A549 (cell line): Measurements from ENCODE around the gene EEFSEC. TPM values are rescaled to one million over a fixed set of nuclear protein-coding genes. Genes with fewer than 3 reads are reported as not detected.

Experiments
- ATAC-seq, 2 experiments: fragments of 200-7000 bp in 1 of 2; fragments of >200 bp in 1 of 2; cut with Nextera tagmentation in 1 of 2; cut with Tn5 transposase in 1 of 2; 3 replicates each; pipeline versions ENCODE4 v1.8.0 to v1.9.1; 2018 to 2020; ENCODE audit warnings: mild to moderate bottlenecking in 1 of 2, moderate library complexity in 1 of 2
- CTCF ChIA-PET: fragments of 300-600 bp; sonication (Branson Sonifier 250); formaldehyde crosslinking; extraction: SDS; loops from one replicate; lab custom pipeline; 2021; ENCODE audit warnings: antibody characterized with exemption, inconsistent platforms; lab: Yijun Ruan, JAX
- POLR2A ChIA-PET: fragments of 350-600 bp; formaldehyde crosslinking; extraction: SDS; loops from one replicate; lab custom pipeline; 2021; ENCODE audit warnings: antibody characterized with exemption, inconsistent platforms; lab: Yijun Ruan, JAX
- DNase-seq, 2 experiments: peaks; one replicate each; pipeline versions ENCODE4 v3.0.0 to v3.0.0-alpha.2; 2011 to 2016; ENCODE audit warnings: low read depth in 1 of 2, low spot score in 1 of 2
- FAIRE-seq: peaks from 2 replicates; lab custom pipeline; 2011; peaks lifted over from hg19 to GRCh38; lab: Jason Lieb, UNC
- H3K27ac ChIP-seq, 2 experiments: fragments of >200 bp; sonication (Bioruptor Twin); formaldehyde crosslinking; 3 replicates each; pipeline ENCODE4 v1.5.1; 2016 to 2017
- H3K4me1 ChIP-seq: fragments of >200 bp; sonication (Bioruptor Twin); formaldehyde crosslinking; 3 replicates; pipeline ENCODE4 v1.6.1; 2016
- H3K4me2 ChIP-seq: fragments of >200 bp; sonication (Bioruptor Twin); formaldehyde crosslinking; 3 replicates; pipeline ENCODE4 v1.6.1; 2016
- H3K4me3 ChIP-seq: fragments of >200 bp; sonication (Bioruptor Twin); formaldehyde crosslinking; 3 replicates; pipeline ENCODE4 v1.5.1; 2016
- H3K9me3 ChIP-seq: fragments of >200 bp; sonication (Bioruptor Twin); formaldehyde crosslinking; 3 replicates; pipeline ENCODE4 v1.6.1; 2016
- BHLHE40 ChIP-seq: IDR thresholded peaks from 2 replicates; pipeline ENCODE4 v1.6.1; 2012; ENCODE audit warnings: low read depth, low read length, inconsistent platforms
- CBX2 ChIP-seq: fragments of 200-600 bp; sonication (generic); IDR thresholded peaks from 2 replicates; pipeline ENCODE4 v1.6.1; 2016; ENCODE audit warnings: low read depth, mild to moderate bottlenecking, borderline replicate concordance
- CBX8 ChIP-seq: fragments of 200-600 bp; sonication (generic); IDR thresholded peaks from 2 replicates; pipeline ENCODE4 v1.6.1; 2016
- CEBPB ChIP-seq, 2 experiments: fragments of >200 bp in 1 of 2; sonication (Bioruptor Twin) in 1 of 2; formaldehyde crosslinking in 1 of 2; IDR thresholded peaks; 2 replicates each; pipeline ENCODE4 v1.6.1; 2012 to 2016
- CTCF ChIP-seq: fragments of >200 bp; sonication (Bioruptor Twin); formaldehyde crosslinking; IDR thresholded peaks from 3 replicates; pipeline ENCODE4 v1.5.1; 2016
- EHF ChIP-seq: fragments of 250-450 bp; sonication (Bioruptor Pico); IDR thresholded peaks from 2 replicates; pipeline ENCODE4 v1.5.0; 2020; ENCODE audit warnings: mild to moderate bottlenecking
- EHMT2 ChIP-seq: fragments of 200-600 bp; sonication (generic); IDR thresholded peaks from 2 replicates; pipeline ENCODE4 v1.6.1; 2016; ENCODE audit warnings: antibody characterized with exemption, low read depth, mild to moderate bottlenecking, moderate library complexity
- EP300 ChIP-seq, 2 experiments: fragments of >200 bp; sonication (Bioruptor Twin); formaldehyde crosslinking; IDR thresholded peaks; 2 replicates in 1 of 2; 3 replicates in 1 of 2; pipeline ENCODE4 v1.6.1; 2016 to 2017
- ESRRA ChIP-seq: fragments of 150-350 bp; IDR thresholded peaks from 2 replicates; pipeline ENCODE4 v1.6.1; 2014; ENCODE audit warnings: mild to moderate bottlenecking, low read length, borderline replicate concordance
- FOSL2 ChIP-seq, 2 experiments: fragments of 450-650 bp in 1 of 2; fragments of >200 bp in 1 of 2; sonication (Bioruptor Twin) in 1 of 2; formaldehyde crosslinking; IDR thresholded peaks; 2 replicates each; pipeline versions ENCODE4 v1.5.0 to v1.6.1; 2016 to 2020; ENCODE audit warnings: mild to moderate bottlenecking in 1 of 2, moderate library complexity in 1 of 2
- FOXS1 ChIP-seq: fragments of 250-450 bp; sonication (Bioruptor Pico); IDR thresholded peaks from 2 replicates; pipeline ENCODE4 v1.5.0; 2020; ENCODE audit warnings: mild to moderate bottlenecking, moderate library complexity
- HES2 ChIP-seq: fragments of >200 bp; sonication (Bioruptor Twin); formaldehyde crosslinking; IDR thresholded peaks from 2 replicates; pipeline ENCODE4 v1.6.1; 2016
- HOXA7 ChIP-seq: fragments of 250-450 bp; sonication (Bioruptor Pico); IDR thresholded peaks from 2 replicates; pipeline ENCODE4 v1.5.0; 2020; ENCODE audit warnings: mild to moderate bottlenecking, moderate library complexity
- HOXB5 ChIP-seq: fragments of 250-450 bp; sonication (Bioruptor Pico); IDR thresholded peaks from 2 replicates; pipeline ENCODE4 v1.5.0; 2020; ENCODE audit warnings: mild to moderate bottlenecking, moderate library complexity
- JUN ChIP-seq, 2 experiments: fragments of >200 bp; sonication (Bioruptor Twin); formaldehyde crosslinking; IDR thresholded peaks; 2 replicates in 1 of 2; 3 replicates in 1 of 2; pipeline ENCODE4 v1.6.1; 2016 to 2017
- MAFK ChIP-seq: fragments of 450-650 bp; IDR thresholded peaks from 2 replicates; pipeline ENCODE4 v1.6.1; 2014; ENCODE audit not compliant: partially characterized antibody
- MAZ ChIP-seq: fragments of 150-350 bp; IDR thresholded peaks from 2 replicates; pipeline ENCODE4 v1.6.1; 2014; ENCODE audit warnings: antibody characterized with exemption, low read depth, low read length, borderline replicate concordance
- MYC ChIP-seq: IDR thresholded peaks from 2 replicates; pipeline ENCODE4 v1.6.1; 2012; ENCODE audit warnings: mild to moderate bottlenecking, inconsistent platforms, low read length, improper control_type of control experiment, borderline replicate concordance
- NPAS2 ChIP-seq: fragments of 250-450 bp; sonication (Bioruptor Pico); IDR thresholded peaks from 2 replicates; pipeline ENCODE4 v1.8.0; 2022; ENCODE audit warnings: mild to moderate bottlenecking, moderate library complexity, borderline replicate concordance
- PHF8 ChIP-seq: fragments of 200-600 bp; sonication (generic); IDR thresholded peaks from 2 replicates; pipeline ENCODE4 v1.6.1; 2016; ENCODE audit warnings: low read depth, mild to moderate bottlenecking, antibody characterized with exemption, moderate library complexity, borderline replicate concordance
- POLR2AphosphoS2 ChIP-seq: conservative IDR thresholded peaks from 2 replicates; pipeline ENCODE4 v1.6.1; 2012; ENCODE audit warnings: low read length, improper control_type of control experiment, inconsistent platforms
- RCOR1 ChIP-seq: fragments of 150-350 bp; IDR thresholded peaks from 2 replicates; pipeline ENCODE4 v1.6.1; 2014; ENCODE audit warnings: antibody characterized with exemption, low read length, low read depth
- RFX5 ChIP-seq: fragments of 450-650 bp; IDR thresholded peaks from 2 replicates; pipeline ENCODE4 v1.7.1; 2014; ENCODE audit warnings: antibody characterized with exemption, mild to moderate bottlenecking, moderate library complexity
- RNF2 ChIP-seq: fragments of 200-600 bp; sonication (generic); IDR thresholded peaks from 2 replicates; pipeline ENCODE4 v1.6.1; 2016; ENCODE audit warnings: low read depth, mild to moderate bottlenecking, antibody characterized with exemption, moderate library complexity, borderline replicate concordance
- SMC3 ChIP-seq: fragments of >200 bp; sonication (Bioruptor Twin); formaldehyde crosslinking; IDR thresholded peaks from 3 replicates; pipeline ENCODE4 v1.6.1; 2018; ENCODE audit warnings: inconsistent platforms
- TFCP2L1 ChIP-seq: fragments of 250-450 bp; sonication (Bioruptor Pico); IDR thresholded peaks from 2 replicates; pipeline ENCODE4 v1.5.0; 2021; ENCODE audit warnings: mild to moderate bottlenecking
- ZNF302 ChIP-seq: fragments of 250-450 bp; sonication (Bioruptor Pico); IDR thresholded peaks from 2 replicates; pipeline ENCODE4 v1.9.0; 2021; ENCODE audit warnings: inconsistent platforms, mild to moderate bottlenecking, moderate library complexity
- WGBS: methylation state at CpG from one replicate; pipeline ENCODE4 v1.1.6; 2017; ENCODE audit errors: missing lambda C conversion rate; 5-methylcytosine and 5-hydroxymethylcytosine counted together
- polyA plus RNA-seq, 4 experiments: library from polyadenylated mRNA; depleted of rRNA in 3 of 4; stranded (reverse); fragments of >200 nt; fragmentation: RNase III in 1 of 4; extraction: RNeasy Plus Mini Kit Qiagen cat#74134 plus additional on column Dnase treatment in 1 of 4; gene quantifications; 2 replicates in 3 of 4; 3 replicates in 1 of 4; pipeline ENCODE4 v1.2.3, GENCODE V29; 2011 to 2017
- TF ChIP-seq, protein P1 (sequence below): fragments of 250-450 bp; sonication (Bioruptor Pico); IDR thresholded peaks from 2 replicates; pipeline ENCODE4 v1.5.0; 2020; ENCODE audit warnings: low read depth, mild to moderate bottlenecking, moderate library complexity

EEFSEC gene
- polyA plus RNA-seq, 2 of the 4 experiments (the other 2 are of a cell fraction), result 6.9 to 7.3 TPM

GRCh38 chr3:128309026-128309425 is 155.7 kb downstream of the EEFSEC start:
- no peaks in the 10 kb centered on the region for H3K4me1 ChIP-seq
- no peak for TF ChIP-seq RFX5
- TF ChIP-seq CBX2, result no peak
- no peak for TF ChIP-seq POLR2AphosphoS2
- no peak for TF ChIP-seq EHF (CRISPR knock-in tag)
- TF ChIP-seq BHLHE40, result no peak
- TF ChIP-seq HOXB5 (CRISPR knock-in tag), result no peak
- TF ChIP-seq JUN (IDR thresholded peaks at IDR 0.05), result no peak
- TF ChIP-seq ESRRA, result no peak
- no peak for TF ChIP-seq SMC3
- TF ChIP-seq MAZ, result no peak
- H3K4me2 ChIP-seq, result no peak overlapping the region
- no peak overlapping the region for H3K27ac ChIP-seq
- CTCF ChIA-PET, result no interaction called here
- no peaks in the 10 kb centered on the region for H3K9me3 ChIP-seq
- POLR2A ChIA-PET, result no interaction called here
- DNase-seq, result no peak
- ATAC-seq, result no peak
- 94% methylated on average over 8 of the region's 8 CpGs for WGBS
- no peak overlapping the region for H3K4me3 ChIP-seq
- no peak for FAIRE-seq

GRCh38 chr3:128310286-128311058 is 157.2 kb downstream of the EEFSEC start:
- WGBS, result 92% methylated on average over 4 of the region's 4 CpGs
- no peak overlapping the region for H3K27ac ChIP-seq
- ATAC-seq, result no peak
- DNase-seq, result no peak
- H3K9me3 ChIP-seq, result no peaks in the 10 kb centered on the region
- CTCF ChIA-PET, result no interaction called here
- H3K4me2 ChIP-seq, result no peak overlapping the region
- no peaks in the 10 kb centered on the region for H3K4me1 ChIP-seq
- TF ChIP-seq RCOR1 (no peak), TFCP2L1 (CRISPR knock-in tag) (no peak), NPAS2 (CRISPR knock-in tag) (no peak), HOXA7 (CRISPR knock-in tag) (no peak), FOSL2 (IDR thresholded peaks at IDR 0.05) (no peak), FOSL2 (CRISPR knock-in tag; IDR thresholded peaks at IDR 0.05) (no peak), SMC3 (no peak), RNF2 (no peak), MAFK (no peak), EP300 (IDR thresholded peaks at IDR 0.05) (no peak), EHMT2 (no peak), CEBPB (IDR thresholded peaks at IDR 0.05) (no peak), ZNF302 (CRISPR knock-in tag) (no peak), POLR2AphosphoS2 (no peak), FOXS1 (CRISPR knock-in tag) (no peak), CBX8 (no peak), MYC (no peak)
- TF ChIP-seq, protein P1, sequence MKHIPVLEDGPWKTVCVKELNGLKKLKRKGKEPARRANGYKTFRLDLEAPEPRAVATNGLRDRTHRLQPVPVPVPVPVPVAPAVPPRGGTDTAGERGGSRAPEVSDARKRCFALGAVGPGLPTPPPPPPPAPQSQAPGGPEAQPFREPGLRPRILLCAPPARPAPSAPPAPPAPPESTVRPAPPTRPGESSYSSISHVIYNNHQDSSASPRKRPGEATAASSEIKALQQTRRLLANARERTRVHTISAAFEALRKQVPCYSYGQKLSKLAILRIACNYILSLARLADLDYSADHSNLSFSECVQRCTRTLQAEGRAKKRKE (CRISPR knock-in tag), result no peak
- H3K4me3 ChIP-seq, result no peak overlapping the region
- POLR2A ChIA-PET, result no interaction called here
- no peak for FAIRE-seq

- no peak for TF ChIP-seq PHF8
- no peak for TF ChIP-seq ESRRA
- no peak for TF ChIP-seq HES2
- TF ChIP-seq CTCF, result no peak
- no peak for TF ChIP-seq RNF2
- Histone ChIP-seq H3K27ac (no peak overlapping the region), H3K4me3 (no peak overlapping the region), H3K9me3 (no peaks in the 10 kb centered on the region), H3K4me2 (no peak overlapping the region), H3K4me1 (no peaks in the 10 kb centered on the region)
- POLR2A ChIA-PET, result no interaction called here
- no peak for FAIRE-seq
- CTCF ChIA-PET, result interaction anchor here (1.5 kb wide), 1 partner anchor 11 kb away, joined by 6 read pairs; no protein-coding TSS in a partner anchor
- WGBS, result 85% methylated on average over 5 of the region's 5 CpGs
- DNase-seq, result no peak
- no peak for ATAC-seq
Observed at GRCh38 chr3:128311441-128311844, 158.2 kb downstream of the EEFSEC start.
